Gastrocnemius medialis (tissue), 4 donors: Measurements from ENCODE around the gene RPS6KA2.

Source experiments
- CTCF ChIP-seq, 5 experiments: fragments of 450-650 bp in 3 of 5; fragments of 200-600 bp in 2 of 5; sonication (generic) in 2 of 5; IDR thresholded peaks in 4 of 5; conservative IDR thresholded peaks in 1 of 5; 1 replicate in 4 of 5; 2 replicates in 1 of 5; pipeline ENCODE4 v1.5.1; 2016 to 2019; ENCODE audit warnings: antibody characterized with exemption in 5 of 5, mild to moderate bottlenecking in 3 of 5, moderate library complexity in 3 of 5
- POLR2A ChIP-seq, 2 donors: fragments of 450-650 bp; IDR thresholded peaks; one replicate each; pipeline ENCODE4 v1.6.1; 2017; ENCODE audit warnings: antibody characterized with exemption in 2 of 2, mild to moderate bottlenecking in 2 of 2, moderate library complexity in 2 of 2

- TF ChIP-seq CTCF (IDR thresholded peaks at IDR 0.05 in 4 of 5, conservative IDR thresholded peaks at IDR 0.05 in 1 of 5) (no peak), POLR2A (IDR thresholded peaks at IDR 0.05) (no peak)
These were observed 154.4 kb downstream of the RPS6KA2 start for GRCh38 chr6:166472636-166473035.
